ENCODE measurements around the gene UPF1.
"Not testable (repeated sequence)": the region's sequence is repeated elsewhere in the genome, so short reads cannot be mapped to it uniquely, and the experiment has no call there.

UPF1 gene

GRCh38 chr19:18898081-18898606, 66.4 kb downstream of the UPF1 start:
- in situ Hi-C loops (cut with MboI; ENCODE audit: low pct_unique_long_range_greater_than_20kb, low sequenced_read_pairs, unreplicated experiment) = no loop called here
- DNase-seq (ENCODE audit: low spot score) = no peak
- TF ChIP-seq, protein P1, sequence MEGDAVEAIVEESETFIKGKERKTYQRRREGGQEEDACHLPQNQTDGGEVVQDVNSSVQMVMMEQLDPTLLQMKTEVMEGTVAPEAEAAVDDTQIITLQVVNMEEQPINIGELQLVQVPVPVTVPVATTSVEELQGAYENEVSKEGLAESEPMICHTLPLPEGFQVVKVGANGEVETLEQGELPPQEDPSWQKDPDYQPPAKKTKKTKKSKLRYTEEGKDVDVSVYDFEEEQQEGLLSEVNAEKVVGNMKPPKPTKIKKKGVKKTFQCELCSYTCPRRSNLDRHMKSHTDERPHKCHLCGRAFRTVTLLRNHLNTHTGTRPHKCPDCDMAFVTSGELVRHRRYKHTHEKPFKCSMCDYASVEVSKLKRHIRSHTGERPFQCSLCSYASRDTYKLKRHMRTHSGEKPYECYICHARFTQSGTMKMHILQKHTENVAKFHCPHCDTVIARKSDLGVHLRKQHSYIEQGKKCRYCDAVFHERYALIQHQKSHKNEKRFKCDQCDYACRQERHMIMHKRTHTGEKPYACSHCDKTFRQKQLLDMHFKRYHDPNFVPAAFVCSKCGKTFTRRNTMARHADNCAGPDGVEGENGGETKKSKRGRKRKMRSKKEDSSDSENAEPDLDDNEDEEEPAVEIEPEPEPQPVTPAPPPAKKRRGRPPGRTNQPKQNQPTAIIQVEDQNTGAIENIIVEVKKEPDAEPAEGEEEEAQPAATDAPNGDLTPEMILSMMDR (IDR thresholded peaks at IDR 0.05; ENCODE audit: extremely low read depth, insufficient read depth, missing control alignments) = no peak

- in situ Hi-C loops (cut with MboI; ENCODE audit: low pct_unique_long_range_greater_than_20kb, low sequenced_read_pairs, unreplicated experiment) = no loop called here
- DNase-seq (ENCODE audit: low spot score) = no peak
- TF ChIP-seq, protein P1 (IDR thresholded peaks at IDR 0.05; ENCODE audit: extremely low read depth, insufficient read depth, missing control alignments) = no peak
Observed at GRCh38 chr19:18898607-18899408, 67.0 kb downstream of the UPF1 start.

- in situ Hi-C loops (cut with MboI; ENCODE audit: low pct_unique_long_range_greater_than_20kb, low sequenced_read_pairs, unreplicated experiment) = no loop called here
- TF ChIP-seq, protein P1 (IDR thresholded peaks at IDR 0.05; ENCODE audit: extremely low read depth, insufficient read depth, missing control alignments) = no peak
- DNase-seq (ENCODE audit: low spot score) = no peak
Observed at GRCh38 chr19:18899624-18900560, 68.1 kb downstream of the UPF1 start.

DNA sequence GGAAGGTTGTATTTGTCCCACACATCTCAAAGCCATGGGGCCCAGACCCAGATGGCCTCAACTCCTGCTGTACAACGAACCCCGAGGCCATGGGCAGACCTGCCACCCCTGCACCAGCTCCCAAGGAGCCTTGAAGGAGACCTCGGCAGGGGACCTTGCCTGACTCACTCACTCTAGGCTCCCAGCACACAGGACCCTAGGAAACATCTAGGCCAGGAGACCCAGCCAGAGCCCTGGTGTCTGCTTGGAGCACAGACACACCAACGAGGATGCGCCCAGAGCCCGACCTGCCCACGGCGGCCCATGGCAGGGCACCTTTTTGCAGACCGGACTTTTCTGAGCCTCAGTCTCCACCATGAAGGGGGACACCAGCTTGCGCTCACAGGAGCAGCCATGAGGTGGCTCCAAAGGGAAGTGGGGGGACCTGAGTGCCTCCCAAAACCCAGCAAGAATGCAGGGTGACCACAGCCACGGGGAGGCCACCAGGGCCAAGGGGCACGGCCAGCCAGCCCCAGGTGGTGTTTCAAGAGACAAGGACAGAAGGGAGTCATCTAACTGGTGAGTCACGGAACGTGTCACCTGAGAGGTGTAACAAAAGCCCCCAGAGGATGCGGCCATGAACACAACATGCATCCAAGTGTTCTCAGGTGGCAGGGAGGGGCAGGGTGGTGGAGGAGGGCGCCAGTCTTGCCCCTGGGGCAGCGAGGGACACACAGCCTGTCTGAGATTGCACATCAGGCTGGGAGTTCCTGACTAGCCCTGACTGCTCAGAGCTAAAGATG, 69.1 kb downstream of the UPF1 start:
- in situ Hi-C loops (cut with MboI; ENCODE audit: low pct_unique_long_range_greater_than_20kb, low sequenced_read_pairs, unreplicated experiment) = no loop called here
- TF ChIP-seq, protein P1 (IDR thresholded peaks at IDR 0.05; ENCODE audit: extremely low read depth, insufficient read depth, missing control alignments) = no peak
- DNase-seq (ENCODE audit: low spot score) = no peak

DNA sequence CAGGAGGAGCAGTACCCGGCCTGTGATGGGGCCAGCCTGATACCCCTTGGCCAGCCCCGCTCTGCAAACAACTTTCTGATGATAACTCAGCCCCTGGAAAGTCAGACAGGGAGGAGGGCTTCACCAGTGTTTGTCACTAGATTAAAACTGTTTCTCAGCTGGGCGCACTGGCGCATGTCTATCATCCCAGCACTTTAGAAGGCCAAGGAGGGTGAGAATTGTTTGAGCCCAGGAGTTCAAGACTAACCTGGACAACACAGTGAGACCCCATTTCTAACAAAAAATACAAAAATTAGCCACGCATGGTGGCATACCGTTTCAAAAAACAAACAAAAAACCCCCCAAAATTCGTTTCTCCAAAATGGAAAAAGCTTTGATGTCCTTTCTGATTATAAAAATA, 69.7 kb downstream of the UPF1 start:
- no peak for DNase-seq (ENCODE audit: low spot score)
- TF ChIP-seq, protein P1 (IDR thresholded peaks at IDR 0.05; ENCODE audit: extremely low read depth, insufficient read depth, missing control alignments) = no peak
- in situ Hi-C loops (cut with MboI; ENCODE audit: low pct_unique_long_range_greater_than_20kb, low sequenced_read_pairs, unreplicated experiment) = no loop called here

DNA sequence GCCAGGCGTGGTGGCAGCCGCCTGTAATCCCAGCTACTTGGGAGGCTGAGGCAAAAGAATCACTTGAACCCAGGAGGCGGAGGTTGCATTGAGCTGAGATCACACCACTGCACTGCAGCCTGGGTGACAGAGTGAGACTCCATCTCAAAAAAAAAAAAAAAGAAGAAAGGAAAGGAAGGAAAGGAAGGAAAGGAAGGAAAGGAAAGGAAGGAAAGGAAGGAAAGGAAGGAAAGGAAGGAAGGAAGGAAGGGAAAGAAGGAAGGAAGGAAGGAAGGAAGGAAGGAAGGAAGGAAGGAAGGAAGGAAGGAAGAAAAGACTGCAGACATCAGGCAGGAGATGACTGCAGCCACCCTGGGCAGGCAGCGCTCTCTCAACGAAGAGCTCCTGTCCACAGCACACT, 70.8 kb downstream of the UPF1 start:
- in situ Hi-C loops (cut with MboI; ENCODE audit: low pct_unique_long_range_greater_than_20kb, low sequenced_read_pairs, unreplicated experiment); DNase-seq (ENCODE audit: low spot score): not testable (repeated sequence)

All from GM13977 (cell line).